Neural progenitor cell (in vitro differentiated cells): ENCODE data around the gene SH2D3A.

Source experiments
- CTCF ChIP-seq: fragments of 200-600 bp; sonication (generic); IDR thresholded peaks from 2 replicates; pipeline ENCODE4 v1.5.1; 2017; ENCODE audit warnings: antibody characterized with exemption, mild to moderate bottlenecking
- EZH2 ChIP-seq: fragments of 200-600 bp; sonication (generic); IDR thresholded peaks from 2 replicates; pipeline ENCODE4 v1.6.1; 2017; ENCODE audit warnings: antibody characterized with exemption, mild to moderate bottlenecking, moderate library complexity
- EZH2phosphoT487 ChIP-seq: fragments of 200-600 bp; sonication (generic); IDR thresholded peaks from 2 replicates; pipeline ENCODE4 v1.6.1; 2017; ENCODE audit warnings: antibody characterized with exemption

GRCh38 chr19:6707011-6707657 is 60.1 kb downstream of the SH2D3A start:
- no peak for TF ChIP-seq CTCF
- no peak for TF ChIP-seq EZH2
- TF ChIP-seq EZH2phosphoT487 = no peak
